ENCODE measurements around the gene EDA. TPM values are rescaled to one million over a fixed set of nuclear protein-coding genes. Genes with fewer than 3 reads are reported as not detected.

Gene EDA
- total and polyA plus RNA-seq, 10 of the 15 experiments (the other 5 are each of a cell fraction or from before 2014, with no cell fraction given) = 0.06 TPM; not detected in 9

DNA sequence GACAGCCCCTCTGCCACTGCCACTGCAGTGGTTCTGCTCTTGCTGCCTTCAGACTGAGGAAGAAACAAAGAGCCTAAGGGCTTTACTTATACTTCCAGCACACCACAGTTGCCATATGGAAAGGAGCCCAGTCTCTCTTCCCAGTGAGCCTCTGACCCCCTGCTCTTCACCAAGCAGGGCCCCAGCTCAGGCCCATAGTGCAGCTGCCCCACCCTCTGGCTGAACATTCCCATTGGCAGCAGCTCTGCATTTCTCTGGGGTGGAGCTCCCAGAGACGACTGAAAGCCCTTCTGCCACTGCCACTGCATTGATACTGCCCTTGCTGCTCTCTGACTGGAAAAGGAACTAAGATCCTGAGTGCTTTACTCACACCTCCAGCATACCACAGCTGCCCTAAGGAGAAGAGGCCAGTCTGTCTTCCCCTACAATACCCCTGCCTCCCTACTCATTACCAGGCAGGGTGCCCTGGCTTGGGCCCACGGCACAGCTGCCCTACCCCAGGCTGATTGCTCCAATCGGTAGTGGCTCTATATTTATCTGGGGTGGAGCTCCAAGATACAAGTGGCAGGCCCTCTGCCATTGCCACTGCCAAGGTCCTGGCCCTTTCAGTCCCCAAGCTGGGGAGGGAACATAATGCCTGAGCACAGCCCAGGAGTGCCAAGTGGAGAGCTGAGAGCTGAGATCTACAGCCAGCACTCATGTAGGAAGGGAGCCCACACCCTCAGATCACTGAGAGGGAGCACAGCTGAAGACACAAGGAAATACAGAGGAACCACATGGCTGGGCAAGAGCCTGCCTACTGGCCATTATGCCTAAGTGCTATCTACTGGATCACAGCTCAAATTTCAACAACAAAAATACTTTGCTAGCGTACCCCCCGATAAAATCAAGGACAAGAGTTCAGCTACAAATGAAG, 397.8 kb downstream of the EDA start:
- intact Hi-C loops (cut with micrococcal nuclease; ENCODE audit: unreplicated experiment) (no loop called here), in situ Hi-C loops (cut with MboI) (no loop called here)
- Histone ChIP-seq H4K20me1 (ENCODE audit: control insufficient read depth, insufficient read depth) (no peaks in the 10 kb centered on the region), H3K79me2 (ENCODE audit: control insufficient read depth, insufficient read depth, low read length) (no peaks in the 10 kb centered on the region), H3K4me2 (ENCODE audit: control insufficient read depth, insufficient read depth) (no peak overlapping the region), H3K9ac (ENCODE audit: control insufficient read depth, insufficient read depth, low read length) (no peak overlapping the region), H3K27me3 (replicated peaks in 1 of 2; ENCODE audit: control insufficient read depth in 2 of 2, insufficient read depth in 2 of 2, low read length in 1 of 2) (no peaks in the 10 kb centered on the region), H3K36me3 (ENCODE audit: control insufficient read depth in 2 of 2, insufficient read depth in 2 of 2, low read length in 1 of 2) (no peaks in the 10 kb centered on the region), H3K27ac (ENCODE audit: control insufficient read depth, insufficient read depth) (no peak overlapping the region), H3K4me3 (no peak overlapping the region), H3K4me1 (ENCODE audit: control insufficient read depth, insufficient read depth, low read length) (no peaks in the 10 kb centered on the region), H3K9me3 (replicated peaks; ENCODE audit: control insufficient read depth, insufficient read depth, low read length) (no peaks in the 10 kb centered on the region), H2AFZ (ENCODE audit: control insufficient read depth, low read depth, low read length) (no peak overlapping the region)
- FAIRE-seq (no peak), ATAC-seq (no peak), DNase-seq (ENCODE audit: low read depth, low spot score) (no peak)
- no TSS peak for BruUV-seq (replicated peaks)
- WGBS (ENCODE audit: insufficient coverage, insufficient replicate concordance, low lambda C conversion rate, missing lambda C conversion rate) = 24% methylated on average over 5 of the region's 5 CpGs
- ChIA-PET RAD21 (ENCODE audit: unreplicated experiment) (no interaction called here), SMC1A (ENCODE audit: uncharacterized antibody, unreplicated experiment) (no interaction called here), CTCF (interaction anchor here (4.4 kb wide), 1 partner anchor 17 kb away, joined by 13 read pairs; no protein-coding TSS in a partner anchor), POLR2A (interaction anchor here (0.5 kb wide), 1 partner anchor 111 kb away, joined by 3 read pairs; no protein-coding TSS in a partner anchor)
- TF ChIP-seq NFYA (IDR thresholded peaks at IDR 0.05; ENCODE audit: borderline replicate concordance, low read depth, low read length) = no peak
- TF ChIP-seq, protein P1, sequence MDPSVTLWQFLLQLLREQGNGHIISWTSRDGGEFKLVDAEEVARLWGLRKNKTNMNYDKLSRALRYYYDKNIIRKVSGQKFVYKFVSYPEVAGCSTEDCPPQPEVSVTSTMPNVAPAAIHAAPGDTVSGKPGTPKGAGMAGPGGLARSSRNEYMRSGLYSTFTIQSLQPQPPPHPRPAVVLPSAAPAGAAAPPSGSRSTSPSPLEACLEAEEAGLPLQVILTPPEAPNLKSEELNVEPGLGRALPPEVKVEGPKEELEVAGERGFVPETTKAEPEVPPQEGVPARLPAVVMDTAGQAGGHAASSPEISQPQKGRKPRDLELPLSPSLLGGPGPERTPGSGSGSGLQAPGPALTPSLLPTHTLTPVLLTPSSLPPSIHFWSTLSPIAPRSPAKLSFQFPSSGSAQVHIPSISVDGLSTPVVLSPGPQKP (IDR thresholded peaks at IDR 0.05; ENCODE audit: low read depth, low read length) = no peak
- no peak for TF ChIP-seq PAX5 (IDR thresholded peaks at IDR 0.05; ENCODE audit: borderline replicate concordance, low read depth, low read length)
- TF ChIP-seq CBFB (IDR thresholded peaks at IDR 0.05; ENCODE audit: low read depth) = no peak
- TF ChIP-seq KDM1A (IDR thresholded peaks at IDR 0.05; ENCODE audit: borderline replicate concordance) = no peak
- TF ChIP-seq, protein P2, sequence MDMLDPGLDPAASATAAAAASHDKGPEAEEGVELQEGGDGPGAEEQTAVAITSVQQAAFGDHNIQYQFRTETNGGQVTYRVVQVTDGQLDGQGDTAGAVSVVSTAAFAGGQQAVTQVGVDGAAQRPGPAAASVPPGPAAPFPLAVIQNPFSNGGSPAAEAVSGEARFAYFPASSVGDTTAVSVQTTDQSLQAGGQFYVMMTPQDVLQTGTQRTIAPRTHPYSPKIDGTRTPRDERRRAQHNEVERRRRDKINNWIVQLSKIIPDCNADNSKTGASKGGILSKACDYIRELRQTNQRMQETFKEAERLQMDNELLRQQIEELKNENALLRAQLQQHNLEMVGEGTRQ (IDR thresholded peaks at IDR 0.05; ENCODE audit: borderline replicate concordance, low read depth, low read length) = no peak
- no peak for TF ChIP-seq SREBF1 (IDR thresholded peaks at IDR 0.05; ENCODE audit: low read length)
- TF ChIP-seq, protein P3, sequence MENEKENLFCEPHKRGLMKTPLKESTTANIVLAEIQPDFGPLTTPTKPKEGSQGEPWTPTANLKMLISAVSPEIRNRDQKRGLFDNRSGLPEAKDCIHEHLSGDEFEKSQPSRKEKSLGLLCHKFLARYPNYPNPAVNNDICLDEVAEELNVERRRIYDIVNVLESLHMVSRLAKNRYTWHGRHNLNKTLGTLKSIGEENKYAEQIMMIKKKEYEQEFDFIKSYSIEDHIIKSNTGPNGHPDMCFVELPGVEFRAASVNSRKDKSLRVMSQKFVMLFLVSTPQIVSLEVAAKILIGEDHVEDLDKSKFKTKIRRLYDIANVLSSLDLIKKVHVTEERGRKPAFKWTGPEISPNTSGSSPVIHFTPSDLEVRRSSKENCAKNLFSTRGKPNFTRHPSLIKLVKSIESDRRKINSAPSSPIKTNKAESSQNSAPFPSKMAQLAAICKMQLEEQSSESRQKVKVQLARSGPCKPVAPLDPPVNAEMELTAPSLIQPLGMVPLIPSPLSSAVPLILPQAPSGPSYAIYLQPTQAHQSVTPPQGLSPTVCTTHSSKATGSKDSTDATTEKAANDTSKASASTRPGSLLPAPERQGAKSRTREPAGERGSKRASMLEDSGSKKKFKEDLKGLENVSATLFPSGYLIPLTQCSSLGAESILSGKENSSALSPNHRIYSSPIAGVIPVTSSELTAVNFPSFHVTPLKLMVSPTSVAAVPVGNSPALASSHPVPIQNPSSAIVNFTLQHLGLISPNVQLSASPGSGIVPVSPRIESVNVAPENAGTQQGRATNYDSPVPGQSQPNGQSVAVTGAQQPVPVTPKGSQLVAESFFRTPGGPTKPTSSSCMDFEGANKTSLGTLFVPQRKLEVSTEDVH (IDR thresholded peaks at IDR 0.05; ENCODE audit: low read depth, partially characterized antibody) = no peak
- TF ChIP-seq, protein P4, sequence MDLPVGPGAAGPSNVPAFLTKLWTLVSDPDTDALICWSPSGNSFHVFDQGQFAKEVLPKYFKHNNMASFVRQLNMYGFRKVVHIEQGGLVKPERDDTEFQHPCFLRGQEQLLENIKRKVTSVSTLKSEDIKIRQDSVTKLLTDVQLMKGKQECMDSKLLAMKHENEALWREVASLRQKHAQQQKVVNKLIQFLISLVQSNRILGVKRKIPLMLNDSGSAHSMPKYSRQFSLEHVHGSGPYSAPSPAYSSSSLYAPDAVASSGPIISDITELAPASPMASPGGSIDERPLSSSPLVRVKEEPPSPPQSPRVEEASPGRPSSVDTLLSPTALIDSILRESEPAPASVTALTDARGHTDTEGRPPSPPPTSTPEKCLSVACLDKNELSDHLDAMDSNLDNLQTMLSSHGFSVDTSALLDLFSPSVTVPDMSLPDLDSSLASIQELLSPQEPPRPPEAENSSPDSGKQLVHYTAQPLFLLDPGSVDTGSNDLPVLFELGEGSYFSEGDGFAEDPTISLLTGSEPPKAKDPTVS (IDR thresholded peaks at IDR 0.05; ENCODE audit: low read depth, low read length) = no peak
- no peak for TF ChIP-seq RB1 (IDR thresholded peaks at IDR 0.05; ENCODE audit: borderline replicate concordance)
- TF ChIP-seq CREB1 (IDR thresholded peaks at IDR 0.05; ENCODE audit: low read depth) = no peak
